Erythroblast (primary cell): Measurements from ENCODE around the gene MTMR11.

Experiments used
- GATA1 ChIP-seq: IDR thresholded peaks from 2 replicates; pipeline ENCODE4 v1.6.1; 2011; ENCODE audit warnings: low read depth, mild to moderate bottlenecking, control low read depth, low read length, moderate library complexity
- POLR2A ChIP-seq: IDR thresholded peaks from 2 replicates; pipeline ENCODE4 v1.6.1; 2011; ENCODE audit warnings: mild to moderate bottlenecking, low read length

- TF ChIP-seq POLR2A: no peak
- no peak for TF ChIP-seq GATA1
Measured at GRCh38 chr1:149931212-149931790, 5.4 kb downstream of the MTMR11 start.
